Loucy (cell line): ENCODE data around the gene PCDHGA9.
A peak's percentile ranks its signal among the peaks of the same experiment; 100 is the strongest.

Source experiments
- H2AFZ ChIP-seq: fragments of 200-600 bp; sonication (generic); 2 replicates; pipeline ENCODE4 v1.6.0; 2016; ENCODE audit warnings: antibody characterized with exemption, mild to moderate bottlenecking, low read length, moderate library complexity
- H3F3A ChIP-seq: fragments of 200-600 bp; 2 replicates; pipeline ENCODE4 v1.6.0; 2016; ENCODE audit warnings: antibody characterized with exemption, low read depth, mild to moderate bottlenecking
- H3K27me3 ChIP-seq: fragments of 200-600 bp; sonication (generic); 2 replicates; pipeline ENCODE4 v1.6.1; 2014; ENCODE audit warnings: low read length, mild to moderate bottlenecking; ENCODE audit not compliant: insufficient read depth, poor library complexity, severe bottlenecking
- H3K36me3 ChIP-seq: fragments of 200-600 bp; sonication (generic); 2 replicates; pipeline ENCODE4 v1.6.1; 2016; ENCODE audit warnings: low read length; ENCODE audit not compliant: insufficient read depth
- H3K4me1 ChIP-seq: fragments of 200-600 bp; sonication (generic); 2 replicates; pipeline ENCODE4 v1.5.1; 2014; ENCODE audit warnings: low read length, mild to moderate bottlenecking; ENCODE audit not compliant: insufficient read depth, poor library complexity, severe bottlenecking
- H3K4me2 ChIP-seq: fragments of 200-600 bp; sonication (generic); 2 replicates; pipeline ENCODE4 v1.6.0; 2014; ENCODE audit warnings: antibody characterized with exemption, low read length, low read depth, mild to moderate bottlenecking; ENCODE audit not compliant: poor library complexity, severe bottlenecking
- H3K4me3 ChIP-seq: fragments of 200-600 bp; sonication (generic); 2 replicates; pipeline ENCODE4 v1.5.1; 2014; ENCODE audit warnings: low read length, mild to moderate bottlenecking, mixed read lengths; ENCODE audit not compliant: poor library complexity, severe bottlenecking
- H3K79me2 ChIP-seq: fragments of 200-600 bp; sonication (generic); 2 replicates; pipeline ENCODE4 v1.6.1; 2014; ENCODE audit warnings: low read length; ENCODE audit not compliant: insufficient read depth
- H3K9ac ChIP-seq: fragments of 200-600 bp; sonication (generic); 2 replicates; pipeline ENCODE4 v1.6.0; 2014; ENCODE audit warnings: mild to moderate bottlenecking, low read depth, low read length, moderate library complexity; ENCODE audit not compliant: poor library complexity, severe bottlenecking
- H3K9me2 ChIP-seq: fragments of 200-600 bp; sonication (generic); replicated peaks from 2 replicates; pipeline ENCODE4 v1.6.1; 2016; ENCODE audit warnings: low read depth, low read length, mixed read lengths
- H3K9me3 ChIP-seq: fragments of 200-600 bp; sonication (generic); 2 replicates; pipeline ENCODE4 v1.6.1; 2014; ENCODE audit warnings: mild to moderate bottlenecking, antibody characterized with exemption, low read length, low read depth; ENCODE audit not compliant: insufficient read depth
- H4K20me1 ChIP-seq: fragments of 200-600 bp; sonication (generic); 2 replicates; pipeline ENCODE4 v1.6.0; 2014; ENCODE audit warnings: antibody characterized with exemption, low read length, mild to moderate bottlenecking; ENCODE audit not compliant: insufficient read depth, poor library complexity, severe bottlenecking
- CTCF ChIP-seq: fragments of 200-600 bp; sonication (generic); conservative IDR thresholded peaks from 2 replicates; pipeline ENCODE4 v1.5.1; 2014; ENCODE audit warnings: mild to moderate bottlenecking, antibody characterized with exemption, low read length
- EZH2phosphoT487 ChIP-seq: fragments of 200-600 bp; IDR thresholded peaks from 2 replicates; pipeline ENCODE4 v1.6.1; 2018; ENCODE audit warnings: antibody characterized with exemption, mild to moderate bottlenecking, moderate library complexity, borderline replicate concordance

The PCDHGA9 gene

GRCh38 chr5:141402553-141403243 lies at the start of gene PCDHGA9:
PCDHGA9 (plus strand) TSS chr5:141402778; CDS start chr5:141402953, 175 bp downstream.
- TF ChIP-seq EZH2phosphoT487: no peak
- peak; percentile 36 for TF ChIP-seq CTCF
- H3K9me3 ChIP-seq: no peaks in the 10 kb centered on the region
- H3K27me3 ChIP-seq: no peaks in the 10 kb centered on the region
- no peaks in the 10 kb centered on the region for H3K79me2 ChIP-seq
- no peak within 1 kb of the TSS for H2AFZ ChIP-seq
- no peak within 1 kb of the TSS for H3K9ac ChIP-seq
- H4K20me1 ChIP-seq: no peaks in the 10 kb centered on the region
- no peaks in the 10 kb centered on the region for H3K36me3 ChIP-seq
- H3F3A ChIP-seq: no peaks in the 10 kb centered on the region
- no peaks in the 10 kb centered on the region for H3K9me2 ChIP-seq
- no peaks in the 10 kb centered on the region for H3K4me1 ChIP-seq
- H3K4me2 ChIP-seq: no peak within 1 kb of the TSS
- no peak within 1 kb of the TSS for H3K4me3 ChIP-seq

- H3F3A ChIP-seq: no peaks in the 10 kb centered on the region
- H3K36me3 ChIP-seq: no peaks in the 10 kb centered on the region
- no peak within 1 kb of the TSS for H3K9ac ChIP-seq
- H2AFZ ChIP-seq: peak within 1 kb of the TSS; percentile 48; the same call in 1 of the 2 replicates
- no peaks in the 10 kb centered on the region for H3K27me3 ChIP-seq
- no peaks in the 10 kb centered on the region for H4K20me1 ChIP-seq
- H3K79me2 ChIP-seq: no peaks in the 10 kb centered on the region
- no peak for TF ChIP-seq EZH2phosphoT487
- peak; percentile 80 for TF ChIP-seq CTCF
- H3K4me2 ChIP-seq: no peak within 1 kb of the TSS
- no peak within 1 kb of the TSS for H3K4me3 ChIP-seq
- H3K4me1 ChIP-seq: no peaks in the 10 kb centered on the region
- no peaks in the 10 kb centered on the region for H3K9me2 ChIP-seq
- H3K9me3 ChIP-seq: no peaks in the 10 kb centered on the region
These were observed 47.6 kb upstream of the PCDHGA9 start, which contains the start of gene PCDHGA4 for GRCh38 chr5:141354900-141355469. PCDHGA4 (plus strand) TSS chr5:141355021; CDS start chr5:141355108, 87 bp downstream.

- Histone ChIP-seq H4K20me1 (no peaks in the 10 kb centered on the region), H3K4me2 (no peak overlapping the region), H3F3A (no peaks in the 10 kb centered on the region), H3K9ac (no peak overlapping the region), H3K27me3 (no peaks in the 10 kb centered on the region), H3K9me2 (no peaks in the 10 kb centered on the region), H2AFZ (no peak overlapping the region), H3K79me2 (no peaks in the 10 kb centered on the region), H3K4me3 (no peak overlapping the region), H3K4me1 (no peaks in the 10 kb centered on the region), H3K36me3 (no peaks in the 10 kb centered on the region), H3K9me3 (no peaks in the 10 kb centered on the region)
- TF ChIP-seq CTCF: no peak
- TF ChIP-seq EZH2phosphoT487: no peak
These were observed 46.9 kb upstream of the PCDHGA9 start for GRCh38 chr5:141355641-141356040.
